CD4-positive, CD25-positive, alpha-beta regulatory T cell (primary cell): ENCODE results near the gene DIPK1A. TPM values are rescaled to one million over a fixed set of nuclear protein-coding genes. Genes with fewer than 3 reads are reported as not detected.
A peak's percentile ranks its signal among the peaks of the same experiment; 100 is the strongest.

Experiments
- ATAC-seq, 2 donors: fragments of 150-1000 bp; cut with Tn5 transposase; one replicate each; pipeline ENCODE4 v1.10.0; 2021; ENCODE audit warnings: low read depth in 2 of 2, moderate number of reproducible peaks in 2 of 2, moderate library complexity in 1 of 2
- DNase-seq, 3 donors: peaks; one replicate each; pipeline versions ENCODE4 v3.0.0 to v3.0.0-alpha.2; 2012 to 2022; ENCODE audit warnings: mixed read lengths in 1 of 3
- H3K27ac ChIP-seq: one replicate; pipeline ENCODE4 v1.7.0; 2013; ENCODE audit warnings: mild to moderate bottlenecking, low read length; ENCODE audit not compliant: insufficient read depth, poor library complexity, severe bottlenecking
- H3K27me3 ChIP-seq: one replicate; pipeline ENCODE4 v1.7.0; 2013; ENCODE audit warnings: low read length; ENCODE audit not compliant: control insufficient read depth, insufficient read depth
- H3K36me3 ChIP-seq: one replicate; pipeline ENCODE4 v1.7.0; 2013; ENCODE audit warnings: mild to moderate bottlenecking, low read length, moderate library complexity; ENCODE audit not compliant: control insufficient read depth, insufficient read depth
- H3K4me1 ChIP-seq: 2 replicates; pipeline ENCODE4 v1.7.0; 2013; ENCODE audit warnings: mild to moderate bottlenecking, low read length; ENCODE audit not compliant: insufficient read depth, control insufficient read depth, poor library complexity, severe bottlenecking
- H3K4me3 ChIP-seq: one replicate; pipeline ENCODE4 v1.7.0; 2013; ENCODE audit warnings: low read depth, mild to moderate bottlenecking, low read length, moderate library complexity
- H3K9me3 ChIP-seq, 2 experiments: 1 replicate in 1 of 2; 2 replicates in 1 of 2; pipeline ENCODE4 v1.7.0; 2013; ENCODE audit warnings: low read length in 2 of 2, mild to moderate bottlenecking in 1 of 2, moderate library complexity in 1 of 2; ENCODE audit not compliant: control insufficient read depth in 2 of 2
- H3K27ac Mint-ChIP-seq, 3 donors: one replicate each; pipeline ENCODE4 v1.8.0; 2020 to 2022; ENCODE audit warnings: mild to moderate bottlenecking in 3 of 3, mixed read lengths in 3 of 3, moderate library complexity in 2 of 3
- H3K27me3 Mint-ChIP-seq: one replicate; pipeline ENCODE4 v1.8.0; 2022; ENCODE audit warnings: mild to moderate bottlenecking, mixed read lengths
- H3K36me3 Mint-ChIP-seq: one replicate; pipeline ENCODE4 v1.8.0; 2020; ENCODE audit warnings: mixed read lengths
- H3K4me1 Mint-ChIP-seq, 4 donors: one replicate each; pipeline ENCODE4 v1.8.0; 2020 to 2022; ENCODE audit warnings: mixed read lengths in 4 of 4, mild to moderate bottlenecking in 1 of 4
- H3K4me3 Mint-ChIP-seq, 4 donors: one replicate each; pipeline ENCODE4 v1.8.0; 2020 to 2022; ENCODE audit warnings: mild to moderate bottlenecking in 4 of 4, mixed read lengths in 4 of 4, moderate library complexity in 3 of 4
- H3K9me3 Mint-ChIP-seq, 7 donors: one replicate each; pipeline ENCODE4 v1.8.0; 2020 to 2022; ENCODE audit warnings: mixed read lengths in 7 of 7, mild to moderate bottlenecking in 3 of 7, moderate library complexity in 2 of 7
- polyA plus RNA-seq, 4 donors: library from polyadenylated mRNA; unstranded; fragments of 300-500 nt; fragmentation: Illumina TruSeq; gene quantifications; one replicate each; pipeline ENCODE4 v1.2.3, GENCODE V29; 2021
- total RNA-seq: library from RNA; stranded (reverse); gene quantifications from one replicate; pipeline ENCODE4 v1.2.3, GENCODE V29; 2022

Gene DIPK1A
- total and polyA plus RNA-seq, 5 donors from 2014 or later = 10.9 to 19.6 (median 14.7) TPM

- Mint-ChIP-seq H3K4me1 (peaks cover 43 to 56% (median 50%) of the 10 kb centered on the region in 4 donors), H3K4me3 (peak overlapping the region; percentile 30 to 82 (median 74)), H3K27ac (peak overlapping the region; percentile 27 to 76 (median 60)), H3K36me3 (no peaks in the 10 kb centered on the region), H3K27me3 (no peaks in the 10 kb centered on the region), H3K9me3 (no peaks in the 10 kb centered on the region)
- Histone ChIP-seq H3K36me3 (no peaks in the 10 kb centered on the region), H3K27ac (peak overlapping the region; percentile 71), H3K4me3 (peak overlapping the region; percentile 68), H3K27me3 (no peaks in the 10 kb centered on the region), H3K4me1 (peaks cover 79% of the 10 kb centered on the region), H3K9me3 (no peaks in the 10 kb centered on the region)
- DNase-seq (peak in 1 of 3 donors; percentile 53), ATAC-seq (no peak)
Measured at GRCh38 chr1:92957030-92957734, 4.1 kb downstream of the DIPK1A start.

GRCh38 chr1:92956254-92957029, 4.8 kb downstream of the DIPK1A start:
- Mint-ChIP-seq H3K9me3 (no peaks in the 10 kb centered on the region), H3K4me3 (peak overlapping the region; percentile 30 to 82 (median 74)), H3K36me3 (no peaks in the 10 kb centered on the region), H3K27ac (peak overlapping the region; percentile 23 to 76 (median 27)), H3K27me3 (no peaks in the 10 kb centered on the region), H3K4me1 (peaks cover 43 to 55% (median 52%) of the 10 kb centered on the region in 4 donors)
- H3K9me3 ChIP-seq = no peaks in the 10 kb centered on the region
- H3K27ac ChIP-seq = peak overlapping the region; percentile 71
- H3K27me3 ChIP-seq = no peaks in the 10 kb centered on the region
- peaks cover 81% of the 10 kb centered on the region for H3K4me1 ChIP-seq
- DNase-seq (peak in 1 of 3 donors; percentile 27), ATAC-seq (no peak)
- H3K36me3 ChIP-seq = no peaks in the 10 kb centered on the region
- peak overlapping the region; percentile 68 for H3K4me3 ChIP-seq

- H3K4me3 ChIP-seq = peak overlapping the region; percentile 72
- Mint-ChIP-seq H3K4me3 (peak overlapping the region; percentile 1 to 74 (median 45)), H3K4me1 (peaks cover 34 to 41% (median 40%) of the 10 kb centered on the region in 4 donors), H3K36me3 (no peaks in the 10 kb centered on the region), H3K9me3 (no peaks in the 10 kb centered on the region), H3K27ac (peak overlapping the region; percentile 27 to 79 (median 32)), H3K27me3 (no peaks in the 10 kb centered on the region)
- ATAC-seq = peak; percentile 72 to 78
- peak; percentile 16 to 90 (median 56) for DNase-seq
- H3K4me1 ChIP-seq = peaks cover 80% of the 10 kb centered on the region
- peak overlapping the region; percentile 68 for H3K27ac ChIP-seq
- H3K27me3 ChIP-seq = no peaks in the 10 kb centered on the region
- H3K9me3 ChIP-seq = no peaks in the 10 kb centered on the region
- H3K36me3 ChIP-seq = no peaks in the 10 kb centered on the region
Measured at GRCh38 chr1:92953491-92953890, 7.8 kb downstream of the DIPK1A start.

GRCh38 chr1:92952714-92953113, 8.5 kb downstream of the DIPK1A start:
- H3K27ac Mint-ChIP-seq = peak overlapping the region; percentile 32 to 85 (median 79)
- H3K9me3 ChIP-seq = no peaks in the 10 kb centered on the region
- H3K27me3 ChIP-seq = no peaks in the 10 kb centered on the region
- DNase-seq (no peak), ATAC-seq (no peak)
- H3K36me3 Mint-ChIP-seq = no peaks in the 10 kb centered on the region
- peak overlapping the region; percentile 1 to 74 (median 38) for H3K4me3 Mint-ChIP-seq
- H3K4me1 Mint-ChIP-seq = peaks cover 31 to 39% (median 35%) of the 10 kb centered on the region in 4 donors
- peaks cover 72% of the 10 kb centered on the region for H3K4me1 ChIP-seq
- H3K9me3 Mint-ChIP-seq = no peaks in the 10 kb centered on the region
- no peaks in the 10 kb centered on the region for H3K27me3 Mint-ChIP-seq
- peak overlapping the region; percentile 68 for H3K27ac ChIP-seq
- peaks cover under 1% of the 10 kb centered on the region for H3K36me3 ChIP-seq
- peak overlapping the region; percentile 72 for H3K4me3 ChIP-seq

- Histone ChIP-seq H3K36me3 (peaks cover 2% of the 10 kb centered on the region), H3K4me1 (peaks cover 56% of the 10 kb centered on the region), H3K27me3 (no peaks in the 10 kb centered on the region), H3K4me3 (peak overlapping the region; percentile 65), H3K9me3 (no peaks in the 10 kb centered on the region), H3K27ac (peak overlapping the region; percentile 68)
- no peaks in the 10 kb centered on the region for H3K9me3 Mint-ChIP-seq
- H3K27me3 Mint-ChIP-seq = no peaks in the 10 kb centered on the region
- ATAC-seq = peak; percentile 71 to 81
- H3K36me3 Mint-ChIP-seq = no peaks in the 10 kb centered on the region
- no peak overlapping the region for H3K27ac Mint-ChIP-seq
- no peak overlapping the region for H3K4me3 Mint-ChIP-seq
- DNase-seq = peak in 2 of 3 donors; percentile 49 to 85
- H3K4me1 Mint-ChIP-seq = peaks cover 26 to 33% (median 27%) of the 10 kb centered on the region in 4 donors
Measured at GRCh38 chr1:92951141-92951582, 10.1 kb downstream of the DIPK1A start.

- H3K9me3 ChIP-seq = no peaks in the 10 kb centered on the region
- H3K4me3 ChIP-seq = peak overlapping the region; percentile 65
- H3K36me3 Mint-ChIP-seq = no peaks in the 10 kb centered on the region
- no peak overlapping the region for H3K27ac Mint-ChIP-seq
- H3K4me1 ChIP-seq = peaks cover 56% of the 10 kb centered on the region
- ATAC-seq = no peak
- H3K9me3 Mint-ChIP-seq = no peaks in the 10 kb centered on the region
- H3K4me1 Mint-ChIP-seq = peaks cover 23 to 37% (median 29%) of the 10 kb centered on the region in 4 donors
- no peak for DNase-seq
- H3K27me3 Mint-ChIP-seq = no peaks in the 10 kb centered on the region
- no peaks in the 10 kb centered on the region for H3K27me3 ChIP-seq
- H3K27ac ChIP-seq = peak overlapping the region; percentile 52
- H3K4me3 Mint-ChIP-seq = no peak overlapping the region
- peaks cover 2% of the 10 kb centered on the region for H3K36me3 ChIP-seq
Measured at GRCh38 chr1:92949937-92950817, 11.1 kb downstream of the DIPK1A start.

GRCh38 chr1:92948071-92948470, 13.2 kb downstream of the DIPK1A start:
- Mint-ChIP-seq H3K27me3 (no peaks in the 10 kb centered on the region), H3K9me3 (no peaks in the 10 kb centered on the region), H3K4me1 (peaks cover 31 to 45% (median 41%) of the 10 kb centered on the region in 4 donors), H3K4me3 (no peak overlapping the region), H3K36me3 (no peaks in the 10 kb centered on the region), H3K27ac (peak overlapping the region in 1 of 3 donors; percentile 15)
- Histone ChIP-seq H3K27me3 (no peaks in the 10 kb centered on the region), H3K4me1 (peaks cover 48% of the 10 kb centered on the region), H3K4me3 (no peak overlapping the region), H3K9me3 (no peaks in the 10 kb centered on the region), H3K36me3 (peaks cover 2% of the 10 kb centered on the region), H3K27ac (no peak overlapping the region)
- ATAC-seq (no peak), DNase-seq (no peak)
